Large intestine (tissue), 3 donors: Measurements from ENCODE around the gene CTNNA1. TPM values are rescaled to one million over a fixed set of nuclear protein-coding genes. Genes with fewer than 3 reads are reported as not detected.

Experiments used
- DNase-seq, 2 donors: peaks; one replicate each; pipeline versions ENCODE4 v3.0.0 to v3.0.0-alpha.2; 2013
- H3K27ac ChIP-seq: one replicate; pipeline ENCODE4 v1.5.1; 2013; ENCODE audit warnings: low read length
- H3K27me3 ChIP-seq: 2 replicates; pipeline ENCODE4 v1.6.1; 2013; ENCODE audit warnings: low read length; ENCODE audit not compliant: control insufficient read depth, insufficient read depth
- H3K36me3 ChIP-seq: 2 replicates; pipeline ENCODE4 v1.6.1; 2013; ENCODE audit warnings: low read length; ENCODE audit not compliant: control insufficient read depth, insufficient read depth
- H3K4me1 ChIP-seq: one replicate; pipeline ENCODE4 v1.6.1; 2013; ENCODE audit warnings: low read length; ENCODE audit not compliant: control insufficient read depth, insufficient read depth
- H3K4me3 ChIP-seq: one replicate; pipeline ENCODE4 v1.5.1; 2013; ENCODE audit warnings: low read length
- H3K9me3 ChIP-seq: one replicate; pipeline ENCODE4 v1.6.1; 2013; ENCODE audit warnings: mild to moderate bottlenecking, low read depth, low read length, moderate library complexity; ENCODE audit not compliant: control insufficient read depth
- WGBS: methylation state at CpG from one replicate; pipeline ENCODE4 v1.1.5; 2013; ENCODE audit warnings: low lambda C conversion rate; ENCODE audit not compliant: insufficient coverage; 5-methylcytosine and 5-hydroxymethylcytosine counted together
- polyA plus RNA-seq: library from polyadenylated mRNA; unstranded; fragments of 120-200 nt; gene quantifications from one replicate; pipeline ENCODE4 v1.2.1, GENCODE V29; 2013

Gene CTNNA1
- polyA plus RNA-seq, 1 donor = 287 TPM

DNA sequence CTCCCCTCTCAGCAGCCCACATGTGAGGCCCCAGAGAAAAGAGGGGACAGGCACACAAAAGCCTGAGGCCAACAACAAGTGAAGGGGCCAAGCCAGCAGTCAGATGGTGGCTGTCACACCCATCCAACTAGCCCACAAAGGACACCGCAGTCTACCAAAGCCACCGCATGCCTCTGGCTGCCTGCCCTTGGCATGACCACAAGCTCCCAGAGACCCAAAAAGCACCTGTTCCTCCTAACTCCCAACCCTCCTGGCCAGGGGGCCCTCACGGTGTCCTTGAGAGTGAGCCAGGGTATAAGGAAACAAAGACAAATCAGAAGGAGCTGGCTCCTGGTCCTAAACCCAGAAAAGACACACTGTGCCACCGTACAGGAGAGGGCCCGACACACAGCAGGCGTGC is 199.7 kb downstream of the CTNNA1 start:
- peaks cover 36% of the 10 kb centered on the region for H3K4me1 ChIP-seq
- no peaks in the 10 kb centered on the region for H3K27me3 ChIP-seq
- peak overlapping the region; percentile 8 for H3K27ac ChIP-seq
- WGBS = no CpG with 5 or more reads among the region's 6 CpGs
- H3K36me3 ChIP-seq = peaks cover 13% of the 10 kb centered on the region
- no peak for DNase-seq
- H3K9me3 ChIP-seq = no peaks in the 10 kb centered on the region
- H3K4me3 ChIP-seq = no peak overlapping the region

- 27% methylated on average over 3 of the region's 14 CpGs for WGBS
- H3K27ac ChIP-seq = peak overlapping the region; percentile 56
These were observed 200.4 kb downstream of the CTNNA1 start for GRCh38 chr5:138953387-138954256.

DNA sequence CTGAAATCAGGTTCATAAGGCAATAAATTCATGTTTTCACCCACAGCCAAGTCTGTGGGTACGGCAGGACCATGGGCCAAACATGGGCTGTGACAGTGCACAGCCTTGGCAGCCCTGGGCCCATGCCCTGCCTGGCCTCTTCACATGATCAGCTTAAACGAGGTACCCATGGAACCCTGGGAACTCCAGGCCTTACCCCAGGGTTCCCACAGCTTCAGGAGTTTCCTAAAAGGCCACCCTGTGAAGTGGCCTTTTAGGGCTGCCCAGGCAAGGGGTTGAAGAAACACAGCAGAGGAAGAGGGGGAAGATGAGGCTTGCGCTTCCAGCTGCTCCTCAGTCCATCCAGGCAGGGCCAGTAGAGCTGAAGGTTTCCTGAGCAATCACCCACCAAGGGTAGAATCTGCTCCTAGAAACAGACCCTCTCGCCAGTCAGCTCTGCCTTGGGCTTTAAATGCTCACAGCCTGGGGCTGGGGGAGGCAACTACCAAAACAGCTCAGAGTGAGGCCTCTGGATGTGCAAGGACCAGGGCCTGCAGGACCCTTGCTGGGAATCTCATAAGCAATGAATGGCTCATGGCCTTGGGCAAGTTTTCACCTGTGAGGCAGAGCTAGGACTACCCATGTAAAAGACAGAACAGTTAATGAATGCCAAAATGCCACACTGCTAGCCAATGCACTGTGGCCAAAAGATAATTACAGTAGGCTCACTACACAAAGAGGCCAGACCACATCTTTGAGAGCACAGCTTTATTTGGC is 201.2 kb downstream of the CTNNA1 start:
- H3K27ac ChIP-seq = peak overlapping the region; percentile 56
- H3K4me3 ChIP-seq = no peak overlapping the region
- WGBS = no CpG with 5 or more reads among the region's 4 CpGs
- no peaks in the 10 kb centered on the region for H3K9me3 ChIP-seq
- DNase-seq = no peak
- H3K27me3 ChIP-seq = no peaks in the 10 kb centered on the region
- H3K36me3 ChIP-seq = peaks cover 13% of the 10 kb centered on the region
- H3K4me1 ChIP-seq = peaks cover 36% of the 10 kb centered on the region

More at GRCh38 chr5:138953387-138954256, 200.4 kb downstream of the CTNNA1 start:
- peak; percentile 67 to 83 for DNase-seq
- H3K27me3 ChIP-seq = no peaks in the 10 kb centered on the region
- no peaks in the 10 kb centered on the region for H3K9me3 ChIP-seq
- no peak overlapping the region for H3K4me3 ChIP-seq
- peaks cover 36% of the 10 kb centered on the region for H3K4me1 ChIP-seq
- H3K36me3 ChIP-seq = peaks cover 13% of the 10 kb centered on the region

GRCh38 chr5:138955013-138955660 is 201.9 kb downstream of the CTNNA1 start:
- Histone ChIP-seq H3K27ac (peak overlapping the region; percentile 56), H3K27me3 (no peaks in the 10 kb centered on the region), H3K4me3 (no peak overlapping the region), H3K4me1 (peaks cover 36% of the 10 kb centered on the region), H3K9me3 (no peaks in the 10 kb centered on the region), H3K36me3 (peaks cover 9% of the 10 kb centered on the region)
- DNase-seq = peak; percentile 56 to 67
- no CpG with 5 or more reads among the region's 12 CpGs for WGBS

DNA sequence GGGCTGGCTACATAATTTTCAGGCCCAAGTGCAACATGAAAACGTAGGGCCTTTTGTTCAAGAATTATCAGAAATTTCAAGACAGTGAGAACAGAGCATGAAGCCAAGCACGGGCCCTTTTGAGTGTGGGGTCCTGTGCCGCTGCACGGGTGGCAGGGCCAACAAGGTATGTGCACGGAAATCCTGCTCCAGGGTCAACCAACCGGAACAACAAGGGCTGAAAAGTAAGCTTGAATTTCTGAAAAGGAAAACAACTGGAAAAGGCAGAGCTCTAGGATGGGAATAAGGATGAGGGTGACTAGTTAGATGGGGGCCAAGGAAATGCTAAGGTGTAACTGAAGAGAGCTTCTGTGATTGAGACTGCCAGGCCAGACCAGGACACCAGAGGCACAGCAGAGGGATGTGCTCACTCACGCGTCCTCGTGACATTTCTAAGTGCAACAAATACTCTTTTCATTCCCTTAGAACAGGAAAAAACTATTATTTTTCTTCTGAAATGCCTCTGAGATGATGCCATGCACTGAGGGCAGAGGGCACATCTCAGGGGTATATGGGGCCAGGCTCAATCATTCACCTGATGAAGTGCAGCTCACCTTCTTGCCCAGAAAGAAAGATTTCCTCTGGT is 202.6 kb downstream of the CTNNA1 start:
- no peak overlapping the region for H3K27ac ChIP-seq
- 84% methylated on average over 3 of the region's 9 CpGs for WGBS
- no peak for DNase-seq
- peaks cover 36% of the 10 kb centered on the region for H3K4me1 ChIP-seq
- H3K9me3 ChIP-seq = no peaks in the 10 kb centered on the region
- H3K4me3 ChIP-seq = no peak overlapping the region
- H3K27me3 ChIP-seq = no peaks in the 10 kb centered on the region
- H3K36me3 ChIP-seq = peaks cover 8% of the 10 kb centered on the region

GRCh38 chr5:138956801-138957200 is 203.6 kb downstream of the CTNNA1 start:
- Histone ChIP-seq H3K36me3 (peaks cover 2% of the 10 kb centered on the region), H3K4me3 (no peak overlapping the region), H3K4me1 (peaks cover 36% of the 10 kb centered on the region), H3K27ac (no peak overlapping the region), H3K27me3 (no peaks in the 10 kb centered on the region), H3K9me3 (no peaks in the 10 kb centered on the region)
- no peak for DNase-seq
- no CpG with 5 or more reads among the region's 1 CpG for WGBS

- DNase-seq = no peak
- no peaks in the 10 kb centered on the region for H3K9me3 ChIP-seq
- 100% methylated on average over 1 of the region's 5 CpGs for WGBS
- no peak overlapping the region for H3K27ac ChIP-seq
- no peaks in the 10 kb centered on the region for H3K27me3 ChIP-seq
- H3K4me1 ChIP-seq = peaks cover 29% of the 10 kb centered on the region
- no peaks in the 10 kb centered on the region for H3K36me3 ChIP-seq
- no peak overlapping the region for H3K4me3 ChIP-seq
These were observed 207.0 kb downstream of the CTNNA1 start for GRCh38 chr5:138960145-138960692.

DNA sequence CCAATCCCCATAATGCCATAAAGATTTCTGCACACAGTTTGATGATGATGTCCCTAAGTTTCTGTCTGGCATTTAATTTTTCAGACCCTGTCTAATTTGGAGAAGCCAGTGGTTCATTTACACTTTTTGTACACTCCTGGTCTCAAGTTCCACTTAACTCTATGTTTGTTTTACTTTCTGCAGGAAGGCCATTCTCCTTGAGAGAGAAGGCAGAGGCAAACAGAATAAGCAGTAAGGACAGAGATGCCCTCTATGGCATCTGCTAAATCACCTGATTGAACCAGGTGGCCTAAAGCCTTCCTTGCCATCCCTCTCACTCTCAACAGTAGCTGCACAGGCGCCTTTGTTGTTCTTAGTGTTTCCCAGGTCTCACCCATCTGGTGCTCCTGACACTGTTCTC is 208.0 kb downstream of the CTNNA1 start:
- Histone ChIP-seq H3K4me1 (peaks cover 26% of the 10 kb centered on the region), H3K36me3 (no peaks in the 10 kb centered on the region), H3K27me3 (no peaks in the 10 kb centered on the region), H3K9me3 (no peaks in the 10 kb centered on the region), H3K4me3 (no peak overlapping the region), H3K27ac (no peak overlapping the region)
- WGBS = no CpG with 5 or more reads among the region's 1 CpG
- no peak for DNase-seq

GRCh38 chr5:138961729-138962128 is 208.5 kb downstream of the CTNNA1 start:
- 71% methylated on average over 1 of the region's 1 CpG for WGBS
- no peak for DNase-seq
- no peaks in the 10 kb centered on the region for H3K9me3 ChIP-seq
- H3K4me3 ChIP-seq = no peak overlapping the region
- no peaks in the 10 kb centered on the region for H3K27me3 ChIP-seq
- peaks cover 26% of the 10 kb centered on the region for H3K4me1 ChIP-seq
- H3K27ac ChIP-seq = no peak overlapping the region
- no peaks in the 10 kb centered on the region for H3K36me3 ChIP-seq
